Measurements from ENCODE around the gene C4orf36. TPM values are rescaled to one million over a fixed set of nuclear protein-coding genes. Genes with fewer than 3 reads are reported as not detected.

C4orf36 gene
- total and polyA plus RNA-seq, 10 donors: 0.17 to 1.1 (median 0.82) TPM; not detected in 7

- Histone ChIP-seq H3K27me3 (replicated peaks in 1 of 7) (no peaks in the 10 kb centered on the region), H3K27ac (peak within 1 kb of the TSS; percentile 93 to 99 (median 96)), H3K36me3 (peaks cover 0 to 3% (median 0%) of the 10 kb centered on the region in 6 donors), H3K9me3 (no peaks in the 10 kb centered on the region), H3K4me1 (peaks cover 36 to 61% (median 53%) of the 10 kb centered on the region in 6 donors), H3K4me3 (peak within 1 kb of the TSS; percentile 78 to 97 (median 88))
- 0 to 1% (median 0%) methylated on average over 17 to 97 of the region's 97 CpGs for WGBS, 5 donors
- TF ChIP-seq POLR2A (IDR thresholded peaks at IDR 0.05) (peak; percentile 32 to 91 (median 91)), POLR2AphosphoS5 (IDR thresholded peaks at IDR 0.05) (peak; percentile 93 to 96 (median 94)), CTCF (IDR thresholded peaks at IDR 0.05 in 8 of 11, conservative IDR thresholded peaks at IDR 0.05 in 3 of 11) (peak; percentile 42 to 81 (median 77))
- peak; percentile 97 for DNase-seq
- intact Hi-C loops (cut with DNase I; ENCODE audit: low total_unique reads): loop anchor here (5.0 kb wide), 1 partner anchor 72 kb away; no protein-coding TSS in a partner anchor
Measured at GRCh38 chr4:86934771-86935565, 42.7 kb upstream of the C4orf36 start, which contains the start of gene AFF1. Gene AFF1 (plus strand): TSS chr4:86935011. CDS start chr4:86948534, 13,523 bp downstream.

GRCh38 chr4:86934147-86934770, 42.0 kb upstream of the C4orf36 start:
- peaks cover 29 to 54% (median 46%) of the 10 kb centered on the region in 6 donors for H3K4me1 ChIP-seq
- peak overlapping the region; percentile 93 to 99 (median 96) for H3K27ac ChIP-seq
- no peaks in the 10 kb centered on the region for H3K9me3 ChIP-seq
- WGBS, 5 donors: 4 to 7% (median 4%) methylated on average over 14 to 15 of the region's 15 CpGs
- H3K27me3 ChIP-seq (replicated peaks in 1 of 7): no peaks in the 10 kb centered on the region
- H3K36me3 ChIP-seq: peaks cover 0 to 5% (median 0%) of the 10 kb centered on the region in 6 donors
- TF ChIP-seq CTCF (IDR thresholded peaks at IDR 0.05 in 8 of 11, conservative IDR thresholded peaks at IDR 0.05 in 3 of 11): no peak
- no peak for TF ChIP-seq POLR2A (IDR thresholded peaks at IDR 0.05)
- no peak for TF ChIP-seq POLR2AphosphoS5 (IDR thresholded peaks at IDR 0.05)
- DNase-seq: no peak
- intact Hi-C loops (cut with DNase I; ENCODE audit: low total_unique reads): no loop called here
- H3K4me3 ChIP-seq: peak overlapping the region; percentile 78 to 97 (median 88)

- 69 to 77% (median 72%) methylated on average over 10 of the region's 10 CpGs for WGBS, 5 donors
- DNase-seq: no peak
- Histone ChIP-seq H3K4me3 (no peak overlapping the region), H3K27ac (no peak overlapping the region), H3K36me3 (peaks cover 0 to 5% (median 0%) of the 10 kb centered on the region in 6 donors), H3K4me1 (peaks cover under 1 to 33% (median 19%) of the 10 kb centered on the region in 6 donors), H3K27me3 (replicated peaks in 1 of 7) (no peaks in the 10 kb centered on the region), H3K9me3 (no peaks in the 10 kb centered on the region)
- TF ChIP-seq CTCF (IDR thresholded peaks at IDR 0.05 in 8 of 11, conservative IDR thresholded peaks at IDR 0.05 in 3 of 11): no peak
- intact Hi-C loops (cut with DNase I; ENCODE audit: low total_unique reads): loop anchor here (10.0 kb wide), 1 partner anchor 296 kb away; the partner anchor contains the start of gene KLHL8
Measured at GRCh38 chr4:86928400-86929255, 36.4 kb upstream of the C4orf36 start.

Data from spleen (tissue), 11 donors.